Measurements from ENCODE around the gene HOXC12. TPM values are rescaled to one million over a fixed set of nuclear protein-coding genes. Genes with fewer than 3 reads are reported as not detected.

Gene HOXC12
- polyA plus RNA-seq, 1 of the 3 experiments (the other 2 are of a cell fraction), result not detected

- TF ChIP-seq MEF2A (IDR thresholded peaks at IDR 0.05; ENCODE audit: borderline replicate concordance, low read depth), result no peak
- no peak for TF ChIP-seq EP300 (IDR thresholded peaks at IDR 0.05; ENCODE audit: borderline replicate concordance in 1 of 2, low read depth in 1 of 2, low read length in 1 of 2)
- TF ChIP-seq ELF1 (IDR thresholded peaks at IDR 0.05), result no peak
Observed at GRCh38 chr12:53953831-53954693, 641 bp upstream of the HOXC12 start (continued).

- Histone ChIP-seq H3K4me3 (ENCODE audit: low read depth in 2 of 2, low read length in 1 of 2) (no peak overlapping the region), H3K27me3 (ENCODE audit: insufficient read depth) (peaks cover 98% of the 10 kb centered on the region)
Observed at GRCh38 chr12:53955036-53955775, 503 bp downstream of the HOXC12 start.

GRCh38 chr12:53955776-53956250, 1.1 kb downstream of the HOXC12 start:
- CTCF ChIA-PET, result interaction anchor here (0.6 kb wide), 1 partner anchor 42 kb away, joined by 3 read pairs; no protein-coding TSS in a partner anchor
- Histone ChIP-seq H3K27ac (ENCODE audit: low read depth in 2 of 2, low read length in 1 of 2) (no peak overlapping the region), H3K4me3 (ENCODE audit: low read depth in 2 of 2, low read length in 1 of 2) (no peak overlapping the region), H3K9ac (no peak overlapping the region), H3K9me2 (no peaks in the 10 kb centered on the region), H3K9me3 (no peaks in the 10 kb centered on the region), H3F3A (replicated peaks; ENCODE audit: insufficient read depth) (no peaks in the 10 kb centered on the region), H3K36me3 (replicated peaks in 1 of 2; ENCODE audit: control insufficient read depth in 1 of 2, insufficient read depth in 2 of 2, low read length in 1 of 2) (no peaks in the 10 kb centered on the region), H4K20me1 (ENCODE audit: insufficient read depth) (peaks cover 13% of the 10 kb centered on the region; the same call in 1 of the 2 replicates), H3K4me1 (ENCODE audit: control insufficient read depth in 1 of 2, insufficient read depth in 2 of 2, low read depth in 1 of 2, low read length in 1 of 2) (no peaks in the 10 kb centered on the region; a peak in 1 of 4 replicates), H3K27me3 (ENCODE audit: insufficient read depth) (peaks cover 98% of the 10 kb centered on the region), H2AFZ (ENCODE audit: low read depth) (no peak overlapping the region), H3K4me2 (no peak overlapping the region), H3K79me2 (ENCODE audit: insufficient read depth) (no peaks in the 10 kb centered on the region)
- TF ChIP-seq EZH2phosphoT487 (IDR thresholded peaks at IDR 0.05; ENCODE audit: borderline replicate concordance, low read depth) (peak; percentile 80), POLR2AphosphoS5 (IDR thresholded peaks at IDR 0.05; ENCODE audit: low read depth, low read length) (no peak)
- WGBS (ENCODE audit: low lambda C conversion rate), result 21% methylated on average over 10 of the region's 10 CpGs
- no peak for DNase-seq
- POLR2A ChIA-PET, result no interaction called here

More at GRCh38 chr12:53955036-53955775, 503 bp downstream of the HOXC12 start:
- no peaks in the 10 kb centered on the region for H3F3A ChIP-seq (replicated peaks; ENCODE audit: insufficient read depth)
- TF ChIP-seq GABPA (IDR thresholded peaks at IDR 0.05; ENCODE audit: low read depth) (no peak), EZH2phosphoT487 (IDR thresholded peaks at IDR 0.05; ENCODE audit: borderline replicate concordance, low read depth) (peak; percentile 65)
- H3K27ac ChIP-seq (ENCODE audit: low read depth in 2 of 2, low read length in 1 of 2), result no peak overlapping the region
- ChIA-PET CTCF (interaction anchor here (0.6 to 2.9 kb wide), 10 partner anchors 9 to 415 kb away, joined by 3 to 9 read pairs (median 4); partner anchors contain the start of gene HOXC10), POLR2A (no interaction called here)
- H3K9me3 ChIP-seq, result no peaks in the 10 kb centered on the region
- DNase-seq, result no peak
- H3K36me3 ChIP-seq (replicated peaks in 1 of 2; ENCODE audit: control insufficient read depth in 1 of 2, insufficient read depth in 2 of 2, low read length in 1 of 2), result no peaks in the 10 kb centered on the region
- WGBS (ENCODE audit: low lambda C conversion rate), result 31% methylated on average over 17 of the region's 86 CpGs
- H3K9me2 ChIP-seq, result no peaks in the 10 kb centered on the region
- no peaks in the 10 kb centered on the region for H3K79me2 ChIP-seq (ENCODE audit: insufficient read depth)
- H3K4me1 ChIP-seq (ENCODE audit: control insufficient read depth in 1 of 2, insufficient read depth in 2 of 2, low read depth in 1 of 2, low read length in 1 of 2), result no peaks in the 10 kb centered on the region; a peak in 1 of 4 replicates
- H3K9ac ChIP-seq, result no peak overlapping the region
- H3K4me2 ChIP-seq, result no peak overlapping the region
- no peak overlapping the region for H2AFZ ChIP-seq (ENCODE audit: low read depth)
- peaks cover 13% of the 10 kb centered on the region; the same call in 1 of the 2 replicates for H4K20me1 ChIP-seq (ENCODE audit: insufficient read depth)
